T1000 (cell line): Measurements from ENCODE around the gene IGFBP6.
"Not testable (repeated sequence)": the region's sequence is repeated elsewhere in the genome, so short reads cannot be mapped to it uniquely, and the experiment has no call there.

Experiments used
- DNase-seq: peaks from one replicate; lab custom pipeline; 2025; ENCODE audit warnings: mixed read lengths; lab: John Stamatoyannopoulos, UW

Gene IGFBP6

GRCh38 chr12:53096759-53097158 is 708 bp upstream of the IGFBP6 start:
- DNase-seq = no peak

DNA sequence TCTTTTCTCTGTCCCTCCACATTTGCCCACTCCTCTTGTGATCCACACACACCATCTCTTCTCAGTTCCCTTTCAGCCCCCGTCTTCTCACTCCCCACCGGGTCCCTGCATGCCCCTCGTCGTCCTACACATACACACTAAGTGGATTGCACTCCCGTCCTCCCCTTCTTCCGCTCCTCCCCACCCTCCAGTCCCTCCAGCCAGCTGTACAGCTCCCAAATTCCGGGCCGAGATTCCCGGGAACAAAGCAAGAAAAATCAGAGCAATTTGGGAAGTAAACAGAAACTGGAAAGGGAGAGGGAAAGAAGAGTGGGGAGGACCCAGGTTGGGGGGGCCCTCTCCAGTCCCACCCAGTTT is 282 bp upstream of the IGFBP6 start:
- DNase-seq = no peak

DNA sequence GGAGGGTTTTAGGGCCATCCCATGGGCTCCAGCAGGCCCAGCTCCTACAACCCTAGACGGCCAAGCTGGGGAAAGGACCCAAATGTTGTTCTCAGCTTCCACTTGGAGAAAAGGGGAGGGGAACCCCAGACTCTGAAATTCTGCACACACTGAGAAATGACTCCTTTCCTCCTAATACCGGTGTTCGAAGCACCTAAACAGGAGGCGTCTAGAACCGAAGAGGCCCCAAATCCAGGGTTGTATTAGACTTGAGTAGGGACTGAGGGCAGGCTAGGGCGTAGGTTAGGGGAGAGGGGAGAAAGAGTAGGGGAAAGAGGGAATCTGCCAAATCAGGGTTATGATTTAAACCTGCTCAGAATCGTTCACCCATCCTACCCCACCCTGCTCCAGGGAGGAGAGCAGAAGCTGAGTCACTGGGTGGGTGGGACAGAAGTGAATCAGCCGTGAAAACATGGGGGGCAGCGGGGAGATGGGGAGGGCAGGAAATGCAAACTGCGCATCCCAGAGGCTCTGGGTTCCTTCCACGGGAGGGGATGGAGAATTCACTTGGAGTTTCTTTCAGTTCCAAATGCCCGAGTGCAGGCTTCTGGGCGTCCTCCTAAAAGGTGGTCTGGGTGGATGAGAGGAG is 1.0 kb downstream of the IGFBP6 start:
- DNase-seq = peak; percentile 52

DNA sequence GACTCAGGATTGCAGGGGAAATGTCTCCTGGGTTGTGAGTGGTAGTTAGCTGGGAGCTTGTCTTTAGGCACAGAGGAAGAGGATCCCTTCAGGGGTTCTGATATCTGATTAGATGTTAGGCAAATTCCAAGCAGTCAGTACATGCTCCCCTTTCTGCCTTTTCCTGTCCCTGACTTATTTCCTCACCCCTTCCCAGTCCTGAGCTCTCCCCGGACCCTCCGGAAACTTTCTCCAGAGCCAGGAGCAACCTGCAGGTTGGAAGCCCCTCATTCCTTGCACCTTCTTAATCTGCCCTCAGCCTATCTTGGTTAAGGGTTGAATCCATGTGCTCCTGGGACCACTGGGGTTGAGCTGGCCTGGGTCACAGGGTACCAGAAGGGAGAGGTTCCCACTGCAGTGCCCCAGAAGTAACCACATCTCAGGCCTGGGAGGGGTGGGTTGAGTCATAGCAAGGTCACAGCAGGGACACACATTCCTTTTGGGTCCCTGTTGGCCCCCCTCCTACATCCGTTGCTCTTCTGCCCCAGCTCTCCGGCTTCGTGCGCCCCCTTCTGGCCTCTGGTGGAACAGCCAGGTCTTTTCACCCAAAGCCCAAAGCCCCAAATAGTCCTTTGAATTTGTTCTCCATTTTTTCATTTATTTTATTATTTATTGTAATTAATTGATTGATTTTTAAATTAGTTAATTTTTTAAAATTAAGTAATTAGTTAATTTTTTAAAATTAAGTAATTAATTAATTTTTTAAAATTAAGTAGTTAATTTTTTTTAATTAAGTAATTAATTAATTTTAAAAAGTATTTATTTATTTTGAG is 1.8 kb downstream of the IGFBP6 start:
- DNase-seq = peak; percentile 90

- no peak for DNase-seq
Measured at GRCh38 chr12:53100466-53101151, 3.1 kb downstream of the IGFBP6 start.

DNA sequence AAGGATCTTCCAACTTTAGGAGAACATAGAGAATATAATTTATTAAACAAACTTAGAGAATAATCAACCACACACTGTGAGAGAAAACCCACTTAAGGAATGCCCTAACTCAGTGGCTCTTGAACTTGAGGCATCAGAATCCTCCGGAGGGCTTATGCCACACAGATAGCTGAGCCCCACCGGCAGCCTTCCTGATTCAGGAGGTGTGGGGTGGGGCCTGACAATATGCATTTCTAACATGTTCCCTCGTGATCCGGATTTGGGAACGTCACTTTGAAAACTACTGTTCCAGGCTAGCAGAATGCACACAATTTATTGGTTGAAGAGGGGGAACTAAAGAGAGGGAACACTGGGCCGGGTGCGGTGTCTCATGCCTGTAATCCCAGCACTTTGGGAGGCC is 3.8 kb downstream of the IGFBP6 start:
- DNase-seq = no peak

GRCh38 chr12:53101931-53102781 is 4.7 kb downstream of the IGFBP6 start:
- no peak for DNase-seq

GRCh38 chr12:53102883-53103807 is 5.7 kb downstream of the IGFBP6 start, which contains the start of gene SOAT2:
SOAT2 (plus strand) TSS chr12:53103486; CDS start chr12:53103578, 92 bp downstream.
- DNase-seq = no peak

GRCh38 chr12:53103860-53104305 is 6.4 kb downstream of the IGFBP6 start:
- DNase-seq = no peak

DNA sequence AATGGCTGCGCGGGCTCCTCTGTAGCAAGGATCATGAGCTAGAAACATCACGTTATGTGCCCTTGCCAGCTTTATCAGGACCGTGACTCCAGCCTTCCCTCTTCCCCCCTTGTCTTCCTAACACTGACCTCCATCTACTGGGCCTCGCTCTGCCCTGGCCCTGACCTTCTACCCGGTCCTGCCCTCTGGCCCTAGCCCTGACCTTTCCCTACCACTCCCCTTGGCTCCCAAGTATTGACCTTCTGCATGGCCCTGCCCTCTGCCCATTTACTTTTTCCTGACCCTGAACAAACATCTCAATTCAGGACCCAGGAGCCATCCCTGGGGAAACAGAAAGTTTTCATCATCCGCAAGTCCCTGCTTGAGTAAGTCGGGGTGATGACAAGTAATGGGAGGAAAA is 7.8 kb downstream of the IGFBP6 start:
- no peak for DNase-seq

GRCh38 chr12:53105712-53106439 is 8.4 kb downstream of the IGFBP6 start:
- no peak for DNase-seq

- DNase-seq = no peak
Measured at GRCh38 chr12:53107122-53107521, 9.7 kb downstream of the IGFBP6 start.

DNA sequence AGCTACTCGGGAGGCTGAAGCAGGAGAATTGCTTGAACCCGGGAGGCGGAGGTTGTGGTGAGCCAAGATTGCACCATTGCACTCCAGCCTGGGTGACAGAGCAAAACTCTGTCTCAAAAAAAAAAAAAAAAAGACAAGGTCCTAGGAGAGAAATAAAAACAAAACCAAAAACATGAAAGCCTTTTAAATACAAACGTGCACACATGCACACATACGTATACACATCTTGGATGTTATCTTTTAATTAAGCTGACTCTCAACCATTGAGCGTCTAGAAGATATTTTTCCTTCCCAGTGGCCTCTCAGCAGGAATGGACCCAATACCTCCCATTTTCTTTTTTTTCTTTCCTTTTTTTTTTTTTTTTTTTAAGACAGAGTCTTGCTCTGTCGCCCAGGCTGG is 15.0 kb downstream of the IGFBP6 start:
- DNase-seq = not testable (repeated sequence)

DNA sequence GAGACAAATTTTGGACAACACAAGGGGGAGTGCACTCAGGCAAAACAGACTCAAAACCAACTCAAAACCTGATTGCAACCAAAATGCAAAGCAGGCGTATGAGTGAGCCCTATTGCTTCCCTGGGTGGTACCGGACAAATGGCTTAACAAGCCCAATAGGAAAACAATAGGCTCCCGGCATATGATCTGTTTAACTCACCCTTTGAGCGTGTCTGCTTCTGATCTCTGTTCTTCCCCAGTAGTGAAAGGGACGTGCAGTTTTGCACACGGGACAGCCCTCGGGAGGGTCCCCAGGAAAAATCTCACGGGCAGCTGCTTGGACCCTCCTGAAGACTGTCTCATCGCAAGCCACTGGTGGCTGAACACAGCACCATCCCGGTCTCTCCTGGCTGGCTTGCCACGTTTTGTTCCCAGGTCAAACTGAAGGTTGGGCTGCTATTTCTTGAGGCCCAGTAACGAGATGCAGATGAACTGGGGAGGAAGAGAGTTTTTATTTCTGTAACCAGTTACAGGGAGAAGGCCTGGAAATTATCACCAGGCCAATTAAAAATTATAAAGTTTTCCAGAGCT is 15.8 kb downstream of the IGFBP6 start:
- no peak for DNase-seq

GRCh38 chr12:53113951-53114350 is 16.5 kb downstream of the IGFBP6 start:
- no peak for DNase-seq

- DNase-seq = no peak
Measured at GRCh38 chr12:53115112-53115890, 17.8 kb downstream of the IGFBP6 start.

DNA sequence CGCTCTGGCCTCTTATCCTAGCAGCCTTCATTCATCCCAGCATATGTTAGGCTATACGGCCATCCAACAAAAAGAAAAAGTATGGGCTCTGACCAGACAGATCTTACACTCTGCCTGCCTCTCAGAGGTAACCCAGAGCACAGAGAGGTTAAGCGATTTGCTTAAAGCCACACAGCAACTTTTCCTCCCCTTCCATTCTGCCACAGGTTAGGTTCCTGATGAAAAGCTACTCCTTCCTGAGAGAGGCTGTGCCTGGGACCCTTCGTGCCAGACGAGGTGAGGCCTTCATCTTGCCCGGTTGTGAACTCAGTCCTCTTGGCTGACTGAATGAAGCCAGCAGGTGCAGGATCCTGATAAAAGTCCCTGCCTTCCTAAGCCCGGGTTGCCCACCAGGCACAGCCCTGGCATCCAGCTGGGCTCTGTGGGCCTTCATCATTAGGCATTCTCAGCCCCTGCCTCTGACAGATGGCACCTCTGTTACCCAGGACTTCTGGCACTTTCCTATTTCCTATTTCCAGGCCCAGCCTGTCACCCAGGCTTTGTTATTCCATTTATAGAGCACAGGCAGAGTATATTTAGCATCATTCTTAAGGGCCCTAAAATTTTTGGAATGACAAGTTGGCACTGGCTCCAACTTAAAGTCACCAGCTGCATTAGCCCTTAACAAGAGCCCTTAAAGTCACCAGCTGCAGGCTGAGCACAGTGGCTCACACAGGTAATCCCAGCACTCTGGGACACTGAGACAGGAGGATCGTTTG is 18.6 kb downstream of the IGFBP6 start:
- DNase-seq = no peak

- no peak for DNase-seq
Measured at GRCh38 chr12:53118751-53119300, 21.4 kb downstream of the IGFBP6 start.
